Astrocyte of the spinal cord (primary cell): ENCODE results near the gene CUEDC1.

ENCODE experiments used
- DNase-seq: peaks from one replicate; pipeline ENCODE4 v3.0.0; 2011; ENCODE audit warnings: low read depth, low spot score
- H3K4me3 ChIP-seq: 2 replicates; pipeline ENCODE4 v1.5.1; 2011; ENCODE audit warnings: low read depth, mild to moderate bottlenecking, low read length, moderate library complexity
- CTCF ChIP-seq: IDR thresholded peaks from 2 replicates; pipeline ENCODE4 v1.5.1; 2012; ENCODE audit warnings: low read depth, mild to moderate bottlenecking, low read length, inconsistent platforms
- in situ Hi-C: cut with HindIII; loops from 2 replicates; pipeline ENCODE4 v1.10.0; 2017; ENCODE audit warnings: low sequenced_read_pairs

Gene CUEDC1

DNA sequence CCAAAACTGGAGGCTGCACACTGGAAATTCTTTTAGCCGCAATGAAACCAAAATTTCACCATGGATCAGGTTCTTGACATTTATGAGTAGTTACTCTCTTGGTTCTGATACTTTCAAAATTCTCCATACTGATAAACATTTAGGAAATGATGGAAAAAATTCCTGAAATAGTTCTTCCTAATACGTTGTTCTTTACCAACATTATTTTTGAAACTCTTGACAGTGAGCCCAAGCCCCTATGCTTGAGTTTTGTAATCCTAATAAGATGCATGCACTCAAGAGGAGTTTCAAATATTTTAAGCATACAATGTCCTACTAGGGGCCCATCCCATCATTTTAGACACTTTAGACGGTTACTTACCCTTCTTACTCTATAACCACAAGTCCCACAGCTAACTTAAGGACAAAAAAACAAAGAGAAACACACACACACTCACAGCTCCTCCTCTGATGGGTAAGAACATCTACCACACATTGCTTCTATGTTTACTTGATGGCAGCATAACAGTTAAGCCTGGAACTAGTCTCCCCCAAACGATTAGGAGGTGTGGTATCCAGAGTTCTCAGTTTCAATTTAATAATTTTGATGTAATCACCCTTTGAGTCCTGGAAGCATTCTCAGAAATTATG, 29.2 kb upstream of the CUEDC1 start:
- in situ Hi-C loops, result no loop called here
- no peak overlapping the region for H3K4me3 ChIP-seq
- DNase-seq, result no peak
- no peak for TF ChIP-seq CTCF

GRCh38 chr17:57983446-57983845, 28.2 kb upstream of the CUEDC1 start:
- in situ Hi-C loops, result no loop called here
- H3K4me3 ChIP-seq, result no peak overlapping the region
- no peak for TF ChIP-seq CTCF
- no peak for DNase-seq

GRCh38 chr17:57982452-57983170, 27.4 kb upstream of the CUEDC1 start:
- no peak overlapping the region for H3K4me3 ChIP-seq
- in situ Hi-C loops, result no loop called here
- DNase-seq, result no peak
- TF ChIP-seq CTCF, result no peak

DNA sequence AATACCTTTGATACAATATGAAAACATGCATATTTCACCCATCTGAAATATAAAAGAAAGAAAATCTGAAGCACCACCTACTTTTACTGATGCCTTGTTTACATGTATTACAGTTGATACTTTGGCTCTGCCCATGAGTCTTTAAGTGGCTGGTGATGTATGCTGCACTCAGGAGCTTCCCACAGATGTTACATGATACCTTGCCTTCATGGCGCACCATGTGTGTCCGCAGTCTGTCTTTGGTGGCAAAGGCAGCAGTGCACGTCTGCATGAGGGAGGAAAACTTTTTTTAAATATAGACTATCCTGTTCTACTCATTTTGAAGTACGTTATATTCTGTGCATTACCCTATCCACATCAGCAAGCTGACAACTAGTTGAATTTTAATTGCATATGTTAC, 25.3 kb upstream of the CUEDC1 start:
- in situ Hi-C loops, result no loop called here
- no peak for DNase-seq
- no peak for TF ChIP-seq CTCF
- H3K4me3 ChIP-seq, result no peak overlapping the region

- no peak overlapping the region for H3K4me3 ChIP-seq
- in situ Hi-C loops, result no loop called here
- TF ChIP-seq CTCF, result no peak
Observed at GRCh38 chr17:57979076-57979475, 23.9 kb upstream of the CUEDC1 start.

GRCh38 chr17:57976594-57976993, 21.4 kb upstream of the CUEDC1 start:
- no peak for TF ChIP-seq CTCF
- in situ Hi-C loops, result no loop called here
- DNase-seq, result no peak
- no peak overlapping the region for H3K4me3 ChIP-seq

More at GRCh38 chr17:57979076-57979475, 23.9 kb upstream of the CUEDC1 start:
- no peak for DNase-seq
